Small intestine (tissue), 7 donors: ENCODE results near the gene CCT6B. TPM values are rescaled to one million over a fixed set of nuclear protein-coding genes. Genes with fewer than 3 reads are reported as not detected.
"Not testable (repeated sequence)": the region's sequence is repeated elsewhere in the genome, so short reads cannot be mapped to it uniquely, and the experiment has no call there.

Experiments used
- DNase-seq, 2 donors: peaks; one replicate each; pipeline versions ENCODE4 v3.0.0 to v3.0.0-alpha.2; 2013
- FAIRE-seq: peaks from 2 replicates; lab custom pipeline; 2012; peaks lifted over from hg19 to GRCh38; lab: Jason Lieb, UNC
- H3K27ac ChIP-seq, 3 donors: one replicate each; pipeline ENCODE4 v1.5.1; 2013; ENCODE audit warnings: low read length in 2 of 3, mild to moderate bottlenecking in 2 of 3, control low read depth in 1 of 3, inconsistent platforms in 1 of 3, low read depth in 1 of 3, moderate library complexity in 1 of 3
- H3K27me3 ChIP-seq, 3 donors: one replicate each; pipeline ENCODE4 v1.6.1; 2013; ENCODE audit warnings: low read length in 3 of 3, inconsistent platforms in 1 of 3; ENCODE audit not compliant: control insufficient read depth in 3 of 3, insufficient read depth in 3 of 3
- H3K36me3 ChIP-seq, 3 donors: one replicate each; pipeline ENCODE4 v1.6.1; 2013; ENCODE audit warnings: low read length in 3 of 3, inconsistent platforms in 1 of 3, low read depth in 1 of 3, mild to moderate bottlenecking in 1 of 3, moderate library complexity in 1 of 3; ENCODE audit not compliant: control insufficient read depth in 3 of 3, insufficient read depth in 2 of 3
- H3K4me1 ChIP-seq, 3 donors: one replicate each; pipeline ENCODE4 v1.6.1; 2013; ENCODE audit warnings: low read length in 2 of 3, inconsistent platforms in 1 of 3, low read depth in 1 of 3, mild to moderate bottlenecking in 1 of 3, moderate library complexity in 1 of 3; ENCODE audit not compliant: control insufficient read depth in 3 of 3, insufficient read depth in 2 of 3
- H3K4me3 ChIP-seq, 3 donors: one replicate each; pipeline ENCODE4 v1.5.1; 2013; ENCODE audit warnings: low read length in 3 of 3, control low read depth in 1 of 3, inconsistent platforms in 1 of 3, low read depth in 1 of 3, mild to moderate bottlenecking in 1 of 3, moderate library complexity in 1 of 3
- H3K9me3 ChIP-seq, 2 donors: one replicate each; pipeline ENCODE4 v1.6.1; 2013; ENCODE audit warnings: low read depth in 1 of 2, low read length in 1 of 2; ENCODE audit not compliant: control insufficient read depth in 2 of 2, insufficient read depth in 1 of 2
- WGBS, 3 donors: extraction: QIAGEN DNeasy Blood & Tissue Kit; methylation state at CpG; one replicate each; pipeline ENCODE4 v1.1.7; 2013; 5-methylcytosine and 5-hydroxymethylcytosine counted together
- polyA plus RNA-seq, 4 donors: library from polyadenylated mRNA; stranded (reverse) in 3 of 4; unstranded in 1 of 4; fragments of 200-250 nt in 3 of 4; fragments of 120-200 nt in 1 of 4; gene quantifications; one replicate each; pipeline versions ENCODE4 v1.2.1 to v1.2.3, GENCODE V29; 2013
- donor health status: healthy with polysubstance abuse.
- donor health status: control.
- donor health status: control.
- donor health status: Bipolar disorder and iron deficiency.
- donor health status: healthy.

The CCT6B gene
- polyA plus RNA-seq, 4 donors, result 0.98 to 2.7 TPM; not detected in 2

- H3K4me3 ChIP-seq, result no peak overlapping the region
- H3K9me3 ChIP-seq, result no peaks in the 10 kb centered on the region
- no peaks in the 10 kb centered on the region for H3K27me3 ChIP-seq
- H3K27ac ChIP-seq, result no peak overlapping the region
- no peak for FAIRE-seq
- DNase-seq, result no peak
- WGBS, 3 donors, result 76 to 85% (median 83%) methylated on average over 3 of the region's 3 CpGs
- no peaks in the 10 kb centered on the region for H3K36me3 ChIP-seq
- H3K4me1 ChIP-seq, result peaks cover 0 to 2% (median 0%) of the 10 kb centered on the region in 3 donors
Observed at GRCh38 chr17:34974794-34975785, 13.8 kb upstream of the CCT6B start.

GRCh38 chr17:34974179-34974578 lies 12.9 kb upstream of the CCT6B start:
- FAIRE-seq (no peak), DNase-seq (no peak)
- H3K9me3 ChIP-seq, result no peaks in the 10 kb centered on the region
- H3K4me1 ChIP-seq, result no peaks in the 10 kb centered on the region
- H3K27me3 ChIP-seq, result no peaks in the 10 kb centered on the region
- no peaks in the 10 kb centered on the region for H3K36me3 ChIP-seq
- H3K27ac ChIP-seq, result no peak overlapping the region
- WGBS, 3 donors, result 32 to 42% (median 38%) methylated on average over 2 of the region's 2 CpGs
- H3K4me3 ChIP-seq, result no peak overlapping the region

- Histone ChIP-seq H3K4me1 (peaks cover 3 to 5% (median 3%) of the 10 kb centered on the region in 3 donors), H3K9me3 (no peaks in the 10 kb centered on the region), H3K27me3 (no peaks in the 10 kb centered on the region), H3K4me3 (no peak overlapping the region), H3K36me3 (no peaks in the 10 kb centered on the region), H3K27ac (no peak overlapping the region)
- FAIRE-seq (no peak), DNase-seq (no peak)
- 84 to 89% (median 86%) methylated on average over 1 of the region's 1 CpG for WGBS, 3 donors
Observed at GRCh38 chr17:34958438-34958837, 2.8 kb downstream of the CCT6B start.

- not testable (repeated sequence) for FAIRE-seq, H3K4me3 ChIP-seq, DNase-seq, H3K9me3 ChIP-seq, H3K36me3 ChIP-seq, H3K4me1 ChIP-seq, H3K27me3 ChIP-seq, H3K27ac ChIP-seq
- WGBS, 3 donors, result 92 to 95% (median 93%) methylated on average over 4 of the region's 4 CpGs
Observed at GRCh38 chr17:34950780-34951179, 10.5 kb downstream of the CCT6B start.

GRCh38 chr17:34930283-34930682 lies 31.0 kb downstream of the CCT6B start:
- FAIRE-seq (no peak), DNase-seq (no peak)
- H3K27me3 ChIP-seq, result no peaks in the 10 kb centered on the region
- H3K4me3 ChIP-seq, result no peak overlapping the region
- no peaks in the 10 kb centered on the region for H3K36me3 ChIP-seq
- no peaks in the 10 kb centered on the region for H3K9me3 ChIP-seq
- no peaks in the 10 kb centered on the region for H3K4me1 ChIP-seq
- no peak overlapping the region for H3K27ac ChIP-seq

- no peak overlapping the region for H3K27ac ChIP-seq
- H3K36me3 ChIP-seq, result no peaks in the 10 kb centered on the region
- no peaks in the 10 kb centered on the region for H3K4me1 ChIP-seq
- H3K4me3 ChIP-seq, result no peak overlapping the region
- no peaks in the 10 kb centered on the region for H3K27me3 ChIP-seq
- H3K9me3 ChIP-seq, result no peaks in the 10 kb centered on the region
- 90 to 92% (median 90%) methylated on average over 3 of the region's 3 CpGs for WGBS, 3 donors
- no peak for FAIRE-seq
- no peak for DNase-seq
Observed at GRCh38 chr17:34926661-34927060, 34.6 kb downstream of the CCT6B start.

GRCh38 chr17:34920676-34921075 lies 40.6 kb downstream of the CCT6B start:
- no peaks in the 10 kb centered on the region for H3K27me3 ChIP-seq
- no peaks in the 10 kb centered on the region for H3K4me1 ChIP-seq
- 86 to 93% (median 89%) methylated on average over 4 of the region's 4 CpGs for WGBS, 3 donors
- H3K27ac ChIP-seq, result no peak overlapping the region
- FAIRE-seq (no peak), DNase-seq (no peak)
- no peaks in the 10 kb centered on the region for H3K36me3 ChIP-seq
- no peak overlapping the region for H3K4me3 ChIP-seq
- no peaks in the 10 kb centered on the region for H3K9me3 ChIP-seq

GRCh38 chr17:34917381-34917780 lies 43.9 kb downstream of the CCT6B start:
- no peak overlapping the region for H3K27ac ChIP-seq
- no peaks in the 10 kb centered on the region for H3K4me1 ChIP-seq
- no peak overlapping the region for H3K4me3 ChIP-seq
- no peaks in the 10 kb centered on the region for H3K27me3 ChIP-seq
- WGBS, 3 donors, result 89 to 94% (median 91%) methylated on average over 1 of the region's 1 CpG
- DNase-seq, result no peak
- FAIRE-seq, result no peak
- H3K36me3 ChIP-seq, result no peaks in the 10 kb centered on the region
- H3K9me3 ChIP-seq, result no peaks in the 10 kb centered on the region
